Natural killer cell (primary cell): ENCODE results near the gene SEC14L1. TPM values are rescaled to one million over a fixed set of nuclear protein-coding genes. Genes with fewer than 3 reads are reported as not detected.

Experiments
- ATAC-seq, 3 donors: fragments of 150-1000 bp in 2 of 3; fragments of 200-7000 bp in 1 of 3; cut with Tn5 transposase; 1 replicate in 1 of 3; 2 replicates in 2 of 3; pipeline ENCODE4 v1.10.0; 2021; ENCODE audit warnings: mild to moderate bottlenecking in 2 of 3, moderate library complexity in 2 of 3
- DNase-seq, 2 donors: peaks; one replicate each; pipeline versions ENCODE4 v3.0.0 to v3.0.0-alpha.2; 2013 to 2021; ENCODE audit warnings: mixed read lengths in 1 of 2
- H3K27ac ChIP-seq: one replicate; pipeline ENCODE4 v1.5.1; 2013; ENCODE audit warnings: mild to moderate bottlenecking, low read length
- H3K27me3 ChIP-seq: one replicate; pipeline ENCODE4 v1.6.1; 2013; ENCODE audit warnings: low read length; ENCODE audit not compliant: control insufficient read depth, insufficient read depth
- H3K36me3 ChIP-seq: one replicate; pipeline ENCODE4 v1.6.1; 2013; ENCODE audit warnings: low read length; ENCODE audit not compliant: control insufficient read depth, insufficient read depth
- H3K4me1 ChIP-seq: one replicate; pipeline ENCODE4 v1.6.1; 2013; ENCODE audit warnings: low read length; ENCODE audit not compliant: control insufficient read depth, insufficient read depth
- H3K4me3 ChIP-seq: one replicate; pipeline ENCODE4 v1.5.1; 2013; ENCODE audit warnings: low read length
- H3K9me3 ChIP-seq: one replicate; pipeline ENCODE4 v1.6.1; 2013; ENCODE audit warnings: low read length; ENCODE audit not compliant: control insufficient read depth, insufficient read depth
- H3K27ac Mint-ChIP-seq, 2 donors: one replicate each; pipeline ENCODE4 v1.8.0; 2022; ENCODE audit warnings: mild to moderate bottlenecking in 2 of 2, mixed read lengths in 2 of 2, moderate library complexity in 1 of 2
- H3K27me3 Mint-ChIP-seq, 2 donors: one replicate each; pipeline ENCODE4 v1.8.0; 2022; ENCODE audit warnings: low read depth in 2 of 2, mixed read lengths in 2 of 2
- H3K36me3 Mint-ChIP-seq: one replicate; pipeline ENCODE4 v1.8.0; 2022; ENCODE audit warnings: mixed read lengths
- H3K4me1 Mint-ChIP-seq, 2 donors: one replicate each; pipeline ENCODE4 v1.8.0; 2022; ENCODE audit warnings: mixed read lengths in 2 of 2
- H3K4me3 Mint-ChIP-seq: one replicate; pipeline ENCODE4 v1.8.0; 2022; ENCODE audit warnings: mild to moderate bottlenecking, moderate library complexity, mixed read lengths
- H3K9me3 Mint-ChIP-seq, 2 donors: one replicate each; pipeline ENCODE4 v1.8.0; 2022; ENCODE audit warnings: mixed read lengths in 2 of 2
- CTCF ChIP-seq: fragments of 200-600 bp; IDR thresholded peaks from one replicate; pipeline ENCODE4 v1.8.0; 2022; ENCODE audit warnings: antibody characterized with exemption
- WGBS: methylation state at CpG from one replicate; pipeline ENCODE4 v1.1.7; 2013; ENCODE audit warnings: missing lambda C conversion rate; ENCODE audit not compliant: insufficient coverage; 5-methylcytosine and 5-hydroxymethylcytosine counted together
- intact Hi-C: fragments of 100-400 bp; cut with micrococcal nuclease; formaldehyde crosslinking; loops from one replicate; pipeline ENCODE4 v1.14.2; 2022
- total RNA-seq, 4 donors: library from RNA; stranded (reverse); fragments of 120-200 nt in 1 of 4; gene quantifications; one replicate each; pipeline versions ENCODE4 v1.2.3 to v1.2.4, GENCODE V29; 2013 to 2022

The SEC14L1 gene
- total RNA-seq, 3 donors from 2014 or later (not counting 1 experiment from before 2014, with no cell fraction given): 129 to 160 (median 129) TPM

- intact Hi-C loops: no loop called here
- Mint-ChIP-seq H3K9me3 (no peaks in the 10 kb centered on the region), H3K4me1 (peaks cover 5 to 7% of the 10 kb centered on the region in 2 donors), H3K4me3 (no peak overlapping the region), H3K27me3 (no peaks in the 10 kb centered on the region), H3K36me3 (peaks cover 7% of the 10 kb centered on the region), H3K27ac (peak overlapping the region in 1 of 2 donors; percentile 45)
- ATAC-seq: peak in 2 of 3 donors; percentile 54 to 58
- Histone ChIP-seq H3K4me3 (no peak overlapping the region), H3K27ac (no peak overlapping the region), H3K9me3 (no peaks in the 10 kb centered on the region), H3K36me3 (peaks cover 41% of the 10 kb centered on the region), H3K4me1 (peaks cover 8% of the 10 kb centered on the region), H3K27me3 (no peaks in the 10 kb centered on the region)
- TF ChIP-seq CTCF: peak; percentile 60
- peak in 1 of 2 donors; percentile 61 for DNase-seq
- WGBS: 87% methylated on average over 12 of the region's 12 CpGs
Observed at GRCh38 chr17:77096570-77097214, 44.1 kb upstream of the SEC14L1 start.

DNA sequence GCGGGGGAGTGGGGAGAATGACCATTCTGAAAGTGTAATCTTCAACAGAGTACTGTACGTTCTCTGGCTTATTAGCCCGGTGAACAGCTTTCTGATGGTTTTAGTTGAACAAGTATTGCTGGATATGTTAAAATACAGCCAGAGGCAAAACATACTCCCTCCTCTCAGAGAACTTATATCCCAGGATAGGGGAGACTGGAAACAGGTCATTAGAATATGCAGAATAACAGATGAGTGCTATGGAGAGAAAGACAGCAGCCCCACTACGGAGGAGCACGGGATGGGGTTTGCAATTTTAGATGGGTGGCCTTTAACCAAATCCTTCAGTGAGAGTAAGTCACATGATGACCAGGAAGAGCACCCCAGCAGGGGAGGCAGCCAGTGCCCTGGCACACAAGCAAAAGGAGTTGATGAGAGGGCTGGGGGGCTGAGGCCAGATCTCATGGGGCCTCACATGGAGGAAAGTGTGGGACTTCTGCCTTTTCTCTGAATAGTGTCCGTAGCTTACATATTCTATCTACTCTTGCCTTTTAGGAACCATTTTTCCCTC is 43.1 kb upstream of the SEC14L1 start:
- intact Hi-C loops: no loop called here
- Histone ChIP-seq H3K9me3 (no peaks in the 10 kb centered on the region), H3K4me1 (peaks cover 8% of the 10 kb centered on the region), H3K4me3 (no peak overlapping the region), H3K27me3 (no peaks in the 10 kb centered on the region), H3K36me3 (peaks cover 36% of the 10 kb centered on the region), H3K27ac (no peak overlapping the region)
- Mint-ChIP-seq H3K27me3 (no peaks in the 10 kb centered on the region), H3K36me3 (no peaks in the 10 kb centered on the region), H3K9me3 (no peaks in the 10 kb centered on the region), H3K4me1 (peaks cover 0 to 5% of the 10 kb centered on the region in 2 donors), H3K27ac (peak overlapping the region in 1 of 2 donors; percentile 37), H3K4me3 (no peak overlapping the region)
- DNase-seq (no peak), ATAC-seq (no peak)
- TF ChIP-seq CTCF: no peak
- WGBS: 86% methylated on average over 4 of the region's 6 CpGs

DNA sequence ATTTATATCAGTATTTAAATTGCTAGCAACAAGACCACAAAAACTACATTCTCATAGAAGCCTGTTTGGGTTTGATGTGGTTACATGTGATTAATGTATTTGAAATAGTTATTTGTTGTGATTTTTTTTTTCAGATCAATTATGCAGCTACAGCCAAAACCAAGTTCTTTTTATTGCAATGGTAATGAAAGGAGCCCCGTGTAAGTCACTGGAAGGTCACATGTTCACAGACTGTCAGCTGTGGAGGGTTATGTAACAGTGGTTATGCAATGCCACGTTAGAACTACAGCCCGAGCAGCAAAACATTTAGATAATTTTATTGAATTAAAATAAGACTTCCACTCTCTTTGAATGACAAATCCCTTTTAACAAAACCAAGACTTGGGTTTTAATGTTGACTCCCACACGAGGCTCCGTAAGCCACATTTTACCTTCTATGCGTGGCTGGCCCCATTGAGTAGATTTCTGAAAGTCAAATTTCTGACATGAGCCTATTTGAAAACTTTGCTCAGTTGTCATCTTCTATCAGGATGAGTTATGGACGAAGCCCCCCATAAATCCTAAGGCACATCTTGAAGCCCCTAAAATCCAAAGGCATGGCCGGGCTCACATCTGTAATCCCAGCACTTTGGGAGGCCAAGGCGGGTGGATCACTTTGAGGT is 41.8 kb upstream of the SEC14L1 start:
- Mint-ChIP-seq H3K36me3 (no peaks in the 10 kb centered on the region), H3K27me3 (no peaks in the 10 kb centered on the region), H3K4me1 (peaks cover 0 to 5% of the 10 kb centered on the region in 2 donors), H3K9me3 (no peaks in the 10 kb centered on the region), H3K4me3 (no peak overlapping the region), H3K27ac (peak overlapping the region; percentile 15 to 53)
- peak overlapping the region; percentile 60 for H3K27ac ChIP-seq
- TF ChIP-seq CTCF: no peak
- H3K36me3 ChIP-seq: peaks cover 24% of the 10 kb centered on the region
- no peaks in the 10 kb centered on the region for H3K27me3 ChIP-seq
- WGBS: 57% methylated on average over 9 of the region's 9 CpGs
- peaks cover 8% of the 10 kb centered on the region for H3K4me1 ChIP-seq
- intact Hi-C loops: no loop called here
- H3K4me3 ChIP-seq: no peak overlapping the region
- H3K9me3 ChIP-seq: no peaks in the 10 kb centered on the region
- ATAC-seq: peak; percentile 54 to 57 (median 54)
- DNase-seq: peak in 1 of 2 donors; percentile 80
